K562 treated with DMSO at 1 percent for 12 hours (cell line): ENCODE results near the gene SPRY2. TPM values are rescaled to one million over a fixed set of nuclear protein-coding genes. Genes with fewer than 3 reads are reported as not detected.

ENCODE experiments used
- total RNA-seq: library from RNA; unstranded; fragments of 300-600 nt; gene quantifications from 2 replicates; pipeline ENCODE4 v1.2.3, GENCODE V29; 2022; ENCODE audit not compliant: insufficient read depth

SPRY2 gene
- total RNA-seq = 4.3 and 6.5 TPM in 2 replicates

GRCh38 chr13:80341101-80341755, at the start of gene SPRY2:
TSS of gene SPRY2 (minus strand) at chr13:80341126. CDS start at chr13:80337705, 3,421 bp downstream.

